Adrenal gland (tissue), 5 donors: ENCODE data around the gene SPTBN4.

Source experiments
- CTCF ChIP-seq, 6 experiments: fragments of 450-650 bp in 4 of 6; fragments of 200-600 bp in 2 of 6; sonication (generic) in 1 of 6; IDR thresholded peaks; 1 replicate in 5 of 6; 2 replicates in 1 of 6; pipeline versions ENCODE4 v1.5.1 to v1.8.0; 2016 to 2021; ENCODE audit warnings: antibody characterized with exemption in 6 of 6, mild to moderate bottlenecking in 2 of 6, moderate library complexity in 1 of 6
- POLR2A ChIP-seq, 2 donors: fragments of 450-650 bp; IDR thresholded peaks; one replicate each; pipeline ENCODE4 v1.6.1; 2017; ENCODE audit warnings: antibody characterized with exemption in 2 of 2, mild to moderate bottlenecking in 2 of 2, moderate library complexity in 1 of 2
- donor health status: DM: no; HTN: no; CAD: no.

GRCh38 chr19:40616178-40616577 is 149.4 kb downstream of the SPTBN4 start:
- TF ChIP-seq CTCF (IDR thresholded peaks at IDR 0.05) (no peak), POLR2A (IDR thresholded peaks at IDR 0.05) (no peak)
